Right renal pelvis (tissue), 4 donors: ENCODE results near the gene ZNF37A. TPM values are rescaled to one million over a fixed set of nuclear protein-coding genes. Genes with fewer than 3 reads are reported as not detected.
"Not testable (repeated sequence)": the region's sequence is repeated elsewhere in the genome, so short reads cannot be mapped to it uniquely, and the experiment has no call there.

Experiments used
- DNase-seq, 4 donors: peaks; one replicate each; pipeline ENCODE4 v3.0.0-alpha.2; 2013; ENCODE audit warnings: low read depth in 4 of 4, low spot score in 3 of 4, missing footprints in 1 of 4
- polyA plus RNA-seq, 4 donors: library from polyadenylated mRNA; unstranded; fragments of 120-200 nt; gene quantifications; one replicate each; pipeline ENCODE4 v1.2.1, GENCODE V29; 2013; ENCODE audit not compliant: insufficient read length in 4 of 4

ZNF37A gene
- polyA plus RNA-seq, 4 donors = 16.9 to 22.5 (median 18.5) TPM

DNA sequence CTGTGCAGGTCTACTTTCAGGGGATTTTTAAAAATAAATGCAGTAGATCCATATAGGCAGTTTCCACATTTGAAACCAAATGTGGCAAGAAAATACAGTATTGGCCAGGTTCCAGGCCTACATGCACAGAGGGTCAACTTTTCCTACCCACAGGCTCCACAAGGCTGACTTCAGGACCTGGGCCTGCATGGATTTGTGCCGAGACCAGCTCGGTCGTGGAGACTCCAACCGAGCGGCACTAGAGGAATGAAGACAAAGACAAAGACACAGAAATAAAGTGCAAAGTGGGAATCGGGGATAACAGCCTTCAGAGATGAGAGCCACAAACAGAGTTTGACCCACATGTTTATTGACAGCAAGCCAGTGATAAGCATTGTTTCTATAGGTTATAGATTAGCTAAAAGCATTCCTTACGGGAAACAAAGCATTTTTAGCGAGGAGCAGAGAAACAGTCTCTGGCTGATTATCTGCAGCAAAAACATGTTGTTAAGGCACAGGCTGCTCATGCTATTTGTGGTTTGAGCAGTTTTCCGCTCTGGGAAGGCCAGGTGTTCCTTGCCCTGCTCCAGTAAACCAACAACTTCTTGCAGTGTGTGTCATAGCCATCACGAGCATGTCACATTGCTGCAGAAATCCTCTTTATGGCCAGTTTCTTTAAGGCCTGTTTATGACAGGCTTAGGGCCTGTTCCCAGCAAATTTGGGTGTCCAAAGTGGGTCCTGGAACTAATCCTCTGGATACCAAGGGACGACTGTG is 52.6 kb downstream of the ZNF37A start:
- DNase-seq = no peak

DNA sequence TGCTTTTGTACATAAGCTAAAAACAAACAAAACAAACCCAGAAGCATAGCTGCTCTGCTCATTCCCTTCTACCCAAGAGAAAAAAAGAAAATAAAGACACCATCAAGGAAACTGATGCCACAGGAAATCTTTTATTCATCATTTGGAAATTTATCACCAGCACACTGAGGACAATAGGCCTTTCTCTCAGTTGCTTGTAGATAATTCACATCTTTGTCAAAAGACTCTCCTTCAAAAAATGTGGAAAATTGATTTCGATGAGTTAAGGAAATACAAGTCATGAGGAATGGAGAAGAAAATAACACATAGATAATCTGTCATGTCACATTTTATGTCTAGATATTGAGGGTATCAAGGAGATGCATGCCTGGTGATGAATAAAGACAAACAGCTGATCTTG is 53.5 kb downstream of the ZNF37A start:
- DNase-seq = no peak

DNA sequence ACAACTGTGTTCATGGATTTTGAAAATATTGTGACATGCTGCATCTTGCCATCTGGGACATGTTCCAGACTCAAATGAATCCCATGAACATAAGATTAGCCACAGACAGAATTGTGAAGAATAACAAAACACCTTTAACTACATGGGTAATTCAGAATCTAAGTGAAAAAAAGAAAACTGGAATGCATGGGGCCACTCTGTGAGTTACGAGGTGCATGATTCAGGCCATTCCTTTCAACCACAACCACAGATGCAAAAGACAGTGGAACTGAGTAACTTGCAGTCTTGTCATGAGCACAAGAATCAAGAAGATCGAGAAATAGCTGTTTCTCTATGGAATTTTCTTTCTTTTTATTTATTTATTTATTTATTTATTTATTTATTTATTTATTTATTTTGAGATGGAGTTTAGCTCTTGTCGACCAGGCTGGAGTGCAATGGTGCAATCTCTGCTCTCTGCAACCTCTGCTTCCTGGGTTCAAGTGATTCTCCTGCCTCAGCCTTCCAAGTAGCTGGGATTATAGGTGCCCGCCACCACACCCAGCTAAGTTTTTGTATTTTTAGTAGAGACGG is 56.8 kb downstream of the ZNF37A start:
- not testable (repeated sequence) for DNase-seq

- DNase-seq = no peak
Observed at GRCh38 chr10:38156416-38157269, 62.5 kb downstream of the ZNF37A start.

- DNase-seq = no peak
Observed at GRCh38 chr10:38157270-38157685, 63.1 kb downstream of the ZNF37A start.

GRCh38 chr10:38159004-38159403 is 64.9 kb downstream of the ZNF37A start:
- DNase-seq = no peak

GRCh38 chr10:38163617-38164016 is 69.5 kb downstream of the ZNF37A start:
- no peak for DNase-seq

GRCh38 chr10:38174336-38174735 is 80.2 kb downstream of the ZNF37A start:
- no peak for DNase-seq

- no peak for DNase-seq
Observed at GRCh38 chr10:38184477-38184876, 90.3 kb downstream of the ZNF37A start.

Other genes starting within 250 kb of the ZNF37A start
- gene ZNF248, start 236.7 kb upstream of the ZNF37A start, polyA plus RNA-seq = 10 to 100 TPM; 30.8 to 37.8 (median 35.0) TPM
- gene ZNF25, start 117.7 kb upstream of the ZNF37A start, polyA plus RNA-seq = 10 to 100 TPM; 12.8 to 17.8 (median 16.2) TPM
- 10 to 100 TPM; 36.3 to 52.1 (median 48.3) TPM for gene ZNF33A, start 83.7 kb upstream of the ZNF37A start, polyA plus RNA-seq